SK-N-SH (cell line): ENCODE measurements around the gene MLIP. TPM values are rescaled to one million over a fixed set of nuclear protein-coding genes. Genes with fewer than 3 reads are reported as not detected.

ENCODE experiments used
- CTCF ChIA-PET: fragments of 300-600, 350-600 bp; formaldehyde crosslinking; extraction: SDS; loops from one replicate; lab custom pipeline; 2021; lab: Yijun Ruan, JAX
- POLR2A ChIA-PET: fragments of 350-600 bp; sonication (Branson Sonifier 250); formaldehyde crosslinking; extraction: SDS; loops from one replicate; lab custom pipeline; 2020; ENCODE audit warnings: antibody characterized with exemption, inconsistent platforms; lab: Yijun Ruan, JAX
- DNase-seq: peaks from one replicate; pipeline ENCODE4 v3.0.0; 2012
- H2AFZ ChIP-seq: fragments of 200-600 bp; sonication (generic); 2 replicates; pipeline ENCODE4 v1.8.1; 2016; ENCODE audit warnings: antibody characterized with exemption, mild to moderate bottlenecking, low read depth
- H3F3A ChIP-seq: fragments of 200-600 bp; sonication (generic); replicated peaks from 2 replicates; pipeline ENCODE3; 2016; ENCODE audit warnings: antibody characterized with exemption, mild to moderate bottlenecking; ENCODE audit not compliant: insufficient read depth
- H3K27ac ChIP-seq, 2 experiments: fragments of 200-500 bp in 1 of 2; fragments of 200-600 bp in 1 of 2; sonication (Bioruptor generic) in 1 of 2; sonication (generic), shearing (Covaris generic) in 1 of 2; 2 replicates each; pipeline versions ENCODE4 v1.5.1 to v1.6.1; 2014 to 2016; ENCODE audit warnings: low read depth in 2 of 2, inconsistent platforms in 1 of 2, low read length in 1 of 2, mild to moderate bottlenecking in 1 of 2, mixed read lengths in 1 of 2
- H3K27me3 ChIP-seq: fragments of 200-600 bp; sonication (generic), shearing (Covaris generic); 2 replicates; pipeline ENCODE4 v1.6.1; 2016; ENCODE audit warnings: mixed run types; ENCODE audit not compliant: insufficient read depth
- H3K36me3 ChIP-seq, 2 experiments: fragments of 200-500 bp in 1 of 2; fragments of 200-600 bp in 1 of 2; sonication (Bioruptor generic) in 1 of 2; sonication (generic) in 1 of 2; replicated peaks in 1 of 2; 2 replicates each; pipeline versions ENCODE3 to v1.5.1; 2014 to 2016; ENCODE audit warnings: low read length in 1 of 2, mild to moderate bottlenecking in 1 of 2; ENCODE audit not compliant: insufficient read depth in 2 of 2, control insufficient read depth in 1 of 2
- H3K4me1 ChIP-seq, 2 experiments: fragments of 200-500 bp in 1 of 2; fragments of 200-600 bp in 1 of 2; sonication (Bioruptor generic) in 1 of 2; sonication (generic), shearing (Covaris generic) in 1 of 2; 2 replicates each; pipeline versions ENCODE4 v1.5.1 to v1.6.1; 2014 to 2016; ENCODE audit warnings: low read depth in 1 of 2, low read length in 1 of 2, mixed run types in 1 of 2; ENCODE audit not compliant: insufficient read depth in 2 of 2, control insufficient read depth in 1 of 2
- H3K4me2 ChIP-seq: fragments of 200-600 bp; sonication (generic), shearing (Covaris generic); 2 replicates; pipeline ENCODE4 v1.6.1; 2017; ENCODE audit warnings: mixed run types
- H3K4me3 ChIP-seq, 2 experiments: fragments of 200-500 bp in 1 of 2; fragments of 200-600 bp in 1 of 2; sonication (Bioruptor generic) in 1 of 2; sonication (generic), shearing (Covaris generic) in 1 of 2; 2 replicates each; pipeline versions ENCODE4 v1.5.1 to v1.8.1; 2014 to 2016; ENCODE audit warnings: low read depth in 2 of 2, inconsistent platforms in 1 of 2, low read length in 1 of 2, mild to moderate bottlenecking in 1 of 2, mixed read lengths in 1 of 2, moderate library complexity in 1 of 2
- H3K79me2 ChIP-seq: fragments of 200-600 bp; sonication (generic); 2 replicates; pipeline ENCODE4 v1.8.1; 2017; ENCODE audit warnings: mild to moderate bottlenecking; ENCODE audit not compliant: insufficient read depth
- H3K9ac ChIP-seq: fragments of 200-600 bp; sonication (generic); 2 replicates; pipeline ENCODE4 v1.6.1; 2017; ENCODE audit warnings: mixed run types
- H3K9me2 ChIP-seq: fragments of 200-600 bp; sonication (generic); 2 replicates; pipeline ENCODE4 v1.6.1; 2017; ENCODE audit warnings: mixed run types
- H3K9me3 ChIP-seq: fragments of 200-600 bp; sonication (generic); 2 replicates; pipeline ENCODE4 v1.6.1; 2017; ENCODE audit warnings: mixed run types, mild to moderate bottlenecking, moderate library complexity
- H4K20me1 ChIP-seq: fragments of 200-600 bp; sonication (generic); 2 replicates; pipeline ENCODE4 v1.6.1; 2017; ENCODE audit warnings: mild to moderate bottlenecking, mixed run types; ENCODE audit not compliant: insufficient read depth
- EZH2phosphoT487 ChIP-seq: fragments of 200-600 bp; sonication (generic); IDR thresholded peaks from 2 replicates; pipeline ENCODE4 v1.6.1; 2017; ENCODE audit warnings: low read depth, mixed run types, mild to moderate bottlenecking, antibody characterized with exemption, moderate library complexity, borderline replicate concordance
- JUND ChIP-seq: IDR thresholded peaks from 2 replicates; pipeline ENCODE4 v1.4.0; 2012
- RCOR1 ChIP-seq: fragments of 150-350 bp; IDR thresholded peaks from 2 replicates; pipeline ENCODE4 v1.6.1; 2017; ENCODE audit warnings: antibody characterized with exemption, low read length
- RXRA ChIP-seq: IDR thresholded peaks from 2 replicates; pipeline ENCODE4 v1.4.0; 2012; ENCODE audit warnings: low read depth, mild to moderate bottlenecking, borderline replicate concordance
- WGBS: methylation state at CpG from one replicate; pipeline ENCODE4 v1.1.6; 2017; ENCODE audit warnings: low lambda C conversion rate; 5-methylcytosine and 5-hydroxymethylcytosine counted together
- polyA plus RNA-seq, 3 experiments: library from polyadenylated mRNA; depleted of rRNA; stranded (reverse); fragments of >200 nt; gene quantifications; 2 replicates each; pipeline ENCODE4 v1.2.3, GENCODE V29; 2012
- TF ChIP-seq, protein P1 (sequence below): IDR thresholded peaks from 2 replicates; pipeline ENCODE4 v1.4.0; 2012; ENCODE audit warnings: low read depth, borderline replicate concordance
- TF ChIP-seq, protein P2 (sequence below): fragments of 150-350 bp; IDR thresholded peaks from 2 replicates; pipeline ENCODE4 v1.6.1; 2016; ENCODE audit warnings: mild to moderate bottlenecking, low read depth, low read length

MLIP gene
- polyA plus RNA-seq, 1 of the 3 experiments (the other 2 are of a cell fraction) = not detected

GRCh38 chr6:54217018-54217417 is 105.8 kb downstream of the MLIP start:
- TF ChIP-seq RCOR1 = no peak
- TF ChIP-seq, protein P1, sequence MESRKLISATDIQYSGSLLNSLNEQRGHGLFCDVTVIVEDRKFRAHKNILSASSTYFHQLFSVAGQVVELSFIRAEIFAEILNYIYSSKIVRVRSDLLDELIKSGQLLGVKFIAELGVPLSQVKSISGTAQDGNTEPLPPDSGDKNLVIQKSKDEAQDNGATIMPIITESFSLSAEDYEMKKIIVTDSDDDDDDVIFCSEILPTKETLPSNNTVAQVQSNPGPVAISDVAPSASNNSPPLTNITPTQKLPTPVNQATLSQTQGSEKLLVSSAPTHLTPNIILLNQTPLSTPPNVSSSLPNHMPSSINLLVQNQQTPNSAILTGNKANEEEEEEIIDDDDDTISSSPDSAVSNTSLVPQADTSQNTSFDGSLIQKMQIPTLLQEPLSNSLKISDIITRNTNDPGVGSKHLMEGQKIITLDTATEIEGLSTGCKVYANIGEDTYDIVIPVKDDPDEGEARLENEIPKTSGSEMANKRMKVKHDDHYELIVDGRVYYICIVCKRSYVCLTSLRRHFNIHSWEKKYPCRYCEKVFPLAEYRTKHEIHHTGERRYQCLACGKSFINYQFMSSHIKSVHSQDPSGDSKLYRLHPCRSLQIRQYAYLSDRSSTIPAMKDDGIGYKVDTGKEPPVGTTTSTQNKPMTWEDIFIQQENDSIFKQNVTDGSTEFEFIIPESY = no peak
- TF ChIP-seq, all 33 proteins: peak for 0
- Histone ChIP-seq H3K79me2 (no peaks in the 10 kb centered on the region), H3K9me2 (no peaks in the 10 kb centered on the region), H3K4me3 (no peak overlapping the region), H3K27me3 (no peaks in the 10 kb centered on the region), H3K36me3 (no peaks in the 10 kb centered on the region), H4K20me1 (no peaks in the 10 kb centered on the region), H3K4me2 (no peak overlapping the region), H2AFZ (no peak overlapping the region), H3K9ac (no peak overlapping the region), H3K27ac (no peak overlapping the region), H3K9me3 (no peaks in the 10 kb centered on the region), H3F3A (no peaks in the 10 kb centered on the region), H3K4me1 (no peaks in the 10 kb centered on the region)
- ChIA-PET POLR2A (no interaction called here), CTCF (no interaction called here)
- no peak for DNase-seq
- WGBS = 3% methylated on average over 3 of the region's 3 CpGs

- no peak overlapping the region for H3K9ac ChIP-seq
- ChIA-PET POLR2A (no interaction called here), CTCF (no interaction called here)
- DNase-seq = no peak
- H3F3A ChIP-seq = no peaks in the 10 kb centered on the region
- H3K9me2 ChIP-seq = peaks cover 5% of the 10 kb centered on the region; the same call in 1 of the 2 replicates
- H2AFZ ChIP-seq = no peak overlapping the region
- H3K79me2 ChIP-seq = no peaks in the 10 kb centered on the region
- no peak for TF ChIP-seq EZH2phosphoT487
- TF ChIP-seq, protein P2, sequence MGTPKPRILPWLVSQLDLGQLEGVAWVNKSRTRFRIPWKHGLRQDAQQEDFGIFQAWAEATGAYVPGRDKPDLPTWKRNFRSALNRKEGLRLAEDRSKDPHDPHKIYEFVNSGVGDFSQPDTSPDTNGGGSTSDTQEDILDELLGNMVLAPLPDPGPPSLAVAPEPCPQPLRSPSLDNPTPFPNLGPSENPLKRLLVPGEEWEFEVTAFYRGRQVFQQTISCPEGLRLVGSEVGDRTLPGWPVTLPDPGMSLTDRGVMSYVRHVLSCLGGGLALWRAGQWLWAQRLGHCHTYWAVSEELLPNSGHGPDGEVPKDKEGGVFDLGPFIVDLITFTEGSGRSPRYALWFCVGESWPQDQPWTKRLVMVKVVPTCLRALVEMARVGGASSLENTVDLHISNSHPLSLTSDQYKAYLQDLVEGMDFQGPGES = no peak
- WGBS = 9% methylated on average over 1 of the region's 1 CpG
- H3K4me1 ChIP-seq = no peaks in the 10 kb centered on the region
- no peaks in the 10 kb centered on the region for H3K27me3 ChIP-seq
- no peak overlapping the region for H3K4me2 ChIP-seq
- no peak overlapping the region for H3K27ac ChIP-seq
- H3K9me3 ChIP-seq = peaks cover 9% of the 10 kb centered on the region; the same call in 1 of the 2 replicates
- no peak overlapping the region for H3K4me3 ChIP-seq
- H4K20me1 ChIP-seq = no peaks in the 10 kb centered on the region
- H3K36me3 ChIP-seq = peaks cover 0 to 4% of the 10 kb centered on the region in 2 experiments
Observed at GRCh38 chr6:54222217-54222616, 111.0 kb downstream of the MLIP start.

DNA sequence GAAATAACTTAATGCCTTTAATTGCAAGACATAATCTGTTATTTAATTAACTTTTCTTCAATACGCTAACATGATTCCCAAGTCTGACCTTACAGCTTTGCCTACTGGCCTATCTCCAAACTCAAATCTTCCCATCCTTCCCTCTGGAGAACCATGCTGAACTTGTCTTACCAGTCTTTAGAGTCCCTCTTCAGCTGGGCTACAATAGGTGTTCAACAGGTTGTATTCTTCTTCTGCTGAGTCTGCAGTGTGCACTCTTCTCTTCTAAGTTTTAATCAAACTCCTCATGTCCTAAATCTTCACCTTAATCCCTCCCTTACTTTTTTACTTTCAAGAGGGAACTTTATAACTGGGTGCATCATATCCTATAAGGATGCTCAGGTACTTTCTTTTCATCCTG is 121.5 kb downstream of the MLIP start:
- Histone ChIP-seq H3K9ac (no peak overlapping the region), H3K4me1 (no peaks in the 10 kb centered on the region), H3K27me3 (peaks cover 9% of the 10 kb centered on the region; the same call in 1 of the 2 replicates), H3K79me2 (no peaks in the 10 kb centered on the region), H3K36me3 (no peaks in the 10 kb centered on the region), H3F3A (no peaks in the 10 kb centered on the region), H3K4me3 (no peak overlapping the region), H3K27ac (no peak overlapping the region), H3K9me2 (no peaks in the 10 kb centered on the region), H2AFZ (no peak overlapping the region), H3K4me2 (no peak overlapping the region), H4K20me1 (no peaks in the 10 kb centered on the region), H3K9me3 (no peaks in the 10 kb centered on the region)
- no peak for DNase-seq
- WGBS = 11% methylated on average over 1 of the region's 1 CpG
- ChIA-PET POLR2A (no interaction called here), CTCF (interaction anchor here (0.6 to 1.0 kb wide), 2 partner anchors 11 to 23 kb away, joined by 3 read pairs; no protein-coding TSS in a partner anchor)
- TF ChIP-seq, protein P2 = no peak
- TF ChIP-seq RXRA (no peak), JUND (no peak)
